ENCODE results near the gene IP6K3.

The IP6K3 gene

DNA sequence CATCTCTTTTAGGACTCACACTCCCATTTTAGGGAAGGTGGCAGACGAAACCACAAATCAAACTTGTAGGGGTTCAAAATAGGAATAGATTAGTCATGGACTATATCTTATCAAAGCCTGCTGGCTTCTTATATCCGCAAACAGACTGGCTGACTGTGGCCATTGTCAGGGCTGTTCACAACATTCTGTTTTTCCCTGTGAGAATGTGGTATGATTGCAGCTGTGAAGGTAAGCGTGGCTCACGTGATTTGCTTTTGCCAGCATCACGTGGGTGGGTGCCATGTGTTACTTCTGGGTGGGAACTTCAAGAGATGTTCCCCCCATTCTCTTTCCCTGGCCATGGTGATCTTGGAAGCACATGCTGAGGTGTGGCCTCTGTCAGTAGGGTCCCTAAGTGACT lies 5.9 kb downstream of the IP6K3 start:
- no peak for DNase-seq (ENCODE audit: low read depth, low spot score)

DNA sequence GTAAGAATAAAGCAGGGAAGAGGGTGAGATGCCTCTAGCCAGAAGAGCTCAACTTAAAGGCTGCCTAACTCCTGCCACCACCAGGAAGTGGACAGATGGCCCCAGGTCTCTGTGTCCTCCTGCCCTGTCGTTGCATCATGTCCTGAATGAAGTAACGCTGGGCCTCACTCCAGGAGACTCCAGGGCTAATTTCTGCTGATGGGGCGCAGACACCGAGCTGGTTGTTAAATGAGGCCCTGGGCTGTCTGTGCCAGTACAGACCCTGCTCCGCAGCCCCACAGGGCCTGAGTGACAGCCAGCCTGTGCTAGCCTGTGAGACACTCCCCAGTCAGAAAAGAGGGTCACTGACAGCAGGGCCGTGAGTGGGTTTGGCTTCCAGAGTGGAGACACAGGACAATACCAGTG lies 6.5 kb downstream of the IP6K3 start:
- no peak for DNase-seq (ENCODE audit: low read depth, low spot score)

DNA sequence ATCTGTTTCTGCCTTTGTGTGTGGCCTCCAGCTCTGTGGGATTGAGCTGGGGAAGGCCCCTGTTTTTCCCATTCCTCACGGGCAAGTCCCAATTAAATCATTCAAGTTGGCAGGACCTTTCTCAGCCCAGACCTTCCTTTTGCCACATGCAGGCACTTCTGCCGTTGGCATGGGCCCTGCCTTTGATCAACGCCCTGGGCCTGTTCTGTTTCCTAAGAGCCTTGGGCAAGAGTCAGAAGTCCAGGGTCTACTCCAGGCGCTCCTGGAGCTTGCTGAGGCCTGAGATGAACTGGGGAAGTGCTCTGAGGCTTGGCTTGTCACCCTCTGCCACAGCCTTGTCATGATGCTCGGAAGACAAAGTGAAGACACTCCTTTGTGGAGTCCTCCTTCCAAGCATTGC lies 7.1 kb downstream of the IP6K3 start:
- no peak for DNase-seq (ENCODE audit: low read depth, low spot score)

DNA sequence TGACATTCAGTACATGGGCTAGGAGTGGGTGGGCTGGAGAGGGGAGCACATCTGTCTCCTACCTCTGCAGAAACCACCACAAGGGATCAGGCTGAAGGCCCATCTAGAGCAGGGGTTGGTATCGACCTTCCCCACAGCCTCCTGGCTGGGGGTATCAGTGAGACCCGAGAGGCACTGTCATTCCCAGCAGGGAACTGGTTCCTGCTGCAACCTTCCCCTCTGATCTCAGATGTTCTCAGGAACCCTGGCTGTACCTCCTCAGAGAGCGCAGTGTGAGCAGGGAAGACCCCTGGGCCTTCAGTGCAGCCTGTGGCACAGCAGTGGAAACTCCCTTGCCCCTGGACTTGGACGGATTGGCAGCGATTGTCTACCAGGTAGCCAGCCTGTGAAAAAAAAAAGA lies 7.8 kb downstream of the IP6K3 start:
- no peak for DNase-seq (ENCODE audit: low read depth, low spot score)

DNA sequence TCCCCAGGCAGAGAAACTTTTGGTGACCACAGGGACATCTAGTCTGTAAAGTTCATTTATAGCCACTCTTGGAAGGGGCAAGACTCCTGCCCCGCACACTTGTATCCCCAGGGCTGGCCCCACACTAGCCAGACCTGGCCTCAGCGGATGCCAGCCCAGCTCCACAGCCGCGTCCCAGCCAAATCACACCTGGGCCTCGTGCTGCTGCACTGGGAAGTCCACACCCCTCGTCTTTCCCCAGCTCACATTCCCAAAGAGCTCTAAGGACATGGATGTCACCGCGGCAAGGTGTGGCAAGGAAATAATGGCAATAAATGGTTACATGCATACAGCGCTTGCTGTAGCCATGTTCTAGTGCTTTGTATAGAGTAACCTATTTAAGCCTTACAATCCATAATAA lies 8.6 kb downstream of the IP6K3 start:
- DNase-seq (ENCODE audit: low read depth, low spot score), result no peak

DNA sequence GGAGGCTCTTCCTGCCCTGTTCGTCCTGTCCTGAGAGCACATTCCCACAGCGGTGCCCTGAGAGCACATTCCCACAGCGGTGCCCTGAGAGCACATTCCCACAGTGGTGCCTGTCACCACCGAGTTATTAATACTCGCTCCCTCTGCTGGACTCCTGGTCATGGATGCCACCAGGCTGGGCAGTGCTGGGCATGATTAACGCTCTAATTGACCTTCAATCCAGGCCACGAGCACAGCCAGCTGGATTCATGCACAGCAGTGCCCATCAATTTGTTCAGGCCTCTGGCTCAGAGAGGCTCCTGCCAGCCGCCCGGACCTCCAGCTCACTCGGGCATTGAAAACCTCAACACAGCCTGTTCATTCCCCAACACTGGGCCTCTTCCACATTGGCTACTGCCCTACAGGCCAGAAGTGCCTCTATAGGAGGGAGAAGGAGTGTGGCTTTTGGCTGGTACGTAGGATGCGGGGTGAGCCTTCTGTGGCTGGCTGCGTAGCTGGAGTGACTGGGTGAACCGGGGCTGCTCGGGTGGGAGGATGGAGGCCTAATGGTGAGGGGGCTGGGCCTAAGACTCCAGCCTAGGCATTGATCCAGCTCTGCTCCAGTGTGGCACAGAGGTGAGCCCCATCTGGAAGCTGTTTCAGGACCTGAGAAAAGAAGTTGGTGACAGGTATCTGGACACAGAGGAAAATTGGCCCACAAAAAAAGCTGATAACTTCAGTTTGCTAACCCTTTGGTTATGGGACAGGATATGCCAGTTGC lies 9.3 kb downstream of the IP6K3 start:
- DNase-seq (ENCODE audit: low read depth, low spot score), result no peak

DNA sequence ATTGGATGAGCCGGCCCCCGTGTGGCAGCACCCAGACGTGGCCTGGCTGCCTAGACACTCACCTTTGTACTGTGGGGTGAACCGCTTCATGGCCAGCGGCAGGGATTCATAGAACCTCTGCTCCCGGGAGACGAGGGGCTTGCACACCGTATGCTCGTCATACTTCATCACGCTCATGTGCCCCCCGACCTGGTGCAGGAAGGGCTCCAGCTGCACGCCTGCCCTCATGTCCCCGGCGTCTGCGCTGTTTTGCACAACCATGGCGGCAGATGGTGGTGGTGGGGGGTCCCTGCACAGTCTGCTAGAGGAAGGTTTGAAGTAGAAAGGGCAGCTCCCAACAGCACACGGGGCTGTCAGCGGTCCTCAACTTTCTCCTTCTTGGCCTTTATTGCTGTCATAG lies 11.5 kb downstream of the IP6K3 start:
- DNase-seq (ENCODE audit: low read depth, low spot score), result no peak

DNA sequence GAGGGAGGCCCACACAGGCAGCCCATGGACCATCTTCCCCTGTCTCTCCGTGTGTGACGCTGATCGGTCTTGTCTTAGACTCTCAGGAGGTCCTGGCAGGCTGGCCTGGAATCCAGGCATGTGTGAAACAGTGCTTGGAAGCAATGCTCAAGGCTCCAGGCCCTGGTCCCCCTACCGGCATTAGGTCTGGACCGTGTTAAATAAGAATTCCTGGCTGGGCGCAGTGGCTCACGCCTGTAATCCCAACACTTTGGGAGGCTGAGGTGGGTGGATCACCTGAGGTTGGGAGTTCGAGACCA lies 13.0 kb downstream of the IP6K3 start:
- no peak for DNase-seq (ENCODE audit: low read depth, low spot score)

DNA sequence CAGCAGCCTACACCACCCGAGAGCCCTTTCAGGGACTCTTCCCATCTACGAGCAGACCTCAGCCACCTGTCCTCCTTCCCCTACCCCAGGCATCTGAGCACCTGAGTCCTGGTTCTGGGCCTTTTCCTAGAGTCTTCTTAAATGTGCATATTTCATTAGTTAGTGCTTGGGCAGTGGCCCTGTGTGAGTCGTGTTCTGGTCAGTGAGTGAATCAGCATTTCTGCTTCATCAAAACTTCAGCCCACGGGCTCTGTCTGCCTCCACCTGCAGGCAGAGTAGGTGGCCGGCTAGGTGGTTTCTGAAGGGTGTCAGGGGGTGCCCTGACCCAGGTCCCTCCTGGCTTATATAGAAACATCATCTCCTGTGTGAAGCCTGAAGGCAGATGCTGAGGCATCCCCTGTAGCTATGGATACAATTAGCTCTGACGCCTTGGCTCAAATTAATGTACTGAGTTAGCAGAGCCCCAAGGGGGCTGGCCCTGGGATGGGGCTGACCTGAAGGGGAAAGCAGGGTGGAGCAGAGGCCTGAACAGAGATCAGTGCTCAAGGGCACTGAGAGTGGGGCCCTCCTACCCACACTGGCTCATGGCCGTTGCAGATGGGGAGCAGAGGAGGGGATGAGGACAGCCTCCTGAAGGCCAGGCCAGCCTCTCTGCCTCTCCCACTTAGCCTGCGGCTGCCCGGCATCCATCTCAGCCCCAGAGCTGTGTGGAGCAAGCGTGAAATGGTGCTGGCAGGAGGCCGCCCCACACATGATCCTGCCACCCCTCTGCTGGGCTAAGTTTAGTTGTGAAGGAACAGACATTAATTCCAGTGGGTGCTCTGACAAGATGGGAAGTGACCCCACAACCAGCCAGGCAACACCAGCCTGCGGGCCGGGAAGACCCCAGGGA lies 13.6 kb downstream of the IP6K3 start:
- DNase-seq (ENCODE audit: low read depth, low spot score), result no peak

DNA sequence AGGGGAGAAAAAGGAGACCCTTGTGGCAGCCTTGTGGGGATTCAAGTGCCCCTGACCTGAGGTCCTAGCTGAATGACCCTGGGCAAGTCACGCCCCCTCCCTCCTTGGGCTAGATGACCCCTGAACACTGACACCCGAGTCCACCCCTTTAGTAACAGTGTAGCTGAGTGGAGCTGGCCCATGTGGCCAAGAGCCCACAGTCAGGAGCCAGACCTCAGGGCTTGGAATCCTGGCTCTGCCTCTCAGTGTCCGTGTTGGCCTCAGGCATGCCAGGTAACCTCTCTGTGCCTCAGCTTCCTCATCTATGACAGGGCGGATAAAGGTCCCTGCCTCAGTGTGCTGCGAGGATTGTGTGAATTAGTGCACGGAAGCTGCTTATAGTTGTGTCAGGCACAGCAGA lies 14.3 kb downstream of the IP6K3 start:
- DNase-seq (ENCODE audit: low read depth, low spot score), result no peak

DNA sequence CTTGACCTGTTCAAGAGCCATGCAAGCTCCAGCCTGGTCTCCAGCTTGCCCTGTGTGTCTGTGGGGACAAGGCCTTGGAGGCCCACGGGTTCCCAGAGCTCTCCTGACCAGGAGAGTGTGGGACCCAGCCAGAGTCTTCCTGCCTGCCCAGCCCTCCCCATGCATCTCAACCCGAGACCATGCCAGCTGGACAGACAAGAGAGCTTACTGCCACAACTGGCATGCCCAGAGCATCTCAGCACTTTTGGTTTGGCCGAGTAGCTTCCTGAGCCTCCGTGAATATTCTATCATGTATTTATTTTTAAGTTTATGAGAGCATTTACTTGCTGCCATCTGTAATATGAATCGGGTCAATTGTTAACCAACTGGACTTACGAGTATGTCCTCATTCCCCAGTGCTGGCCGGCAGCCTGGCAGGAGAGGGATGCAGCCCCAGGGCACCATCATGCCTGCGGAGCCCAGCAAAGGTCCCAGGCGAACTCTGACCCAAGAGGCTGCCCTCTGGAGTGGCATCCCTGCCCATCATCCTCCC lies 14.9 kb downstream of the IP6K3 start:
- no peak for DNase-seq (ENCODE audit: low read depth, low spot score)

DNA sequence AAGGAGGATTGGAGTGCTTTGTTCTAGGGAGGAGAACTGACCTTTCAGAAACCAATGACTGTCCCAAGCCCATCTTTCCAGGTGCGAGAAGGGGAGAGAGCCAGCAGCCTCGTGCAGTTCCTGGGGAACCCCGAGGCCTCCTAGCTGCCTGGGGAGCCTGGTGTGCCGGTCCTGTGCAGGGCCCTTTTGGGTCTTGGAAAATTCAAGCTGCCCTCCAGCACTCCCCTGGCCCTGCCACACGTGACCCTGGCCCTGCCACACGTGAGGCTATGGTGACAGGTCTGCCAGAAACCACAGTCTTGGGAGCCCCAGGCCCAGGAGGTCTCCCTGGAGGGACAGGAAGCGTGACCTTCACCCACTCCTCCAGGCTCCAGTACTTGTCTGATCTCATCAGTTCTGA lies 15.7 kb downstream of the IP6K3 start:
- no peak for DNase-seq (ENCODE audit: low read depth, low spot score)

DNA sequence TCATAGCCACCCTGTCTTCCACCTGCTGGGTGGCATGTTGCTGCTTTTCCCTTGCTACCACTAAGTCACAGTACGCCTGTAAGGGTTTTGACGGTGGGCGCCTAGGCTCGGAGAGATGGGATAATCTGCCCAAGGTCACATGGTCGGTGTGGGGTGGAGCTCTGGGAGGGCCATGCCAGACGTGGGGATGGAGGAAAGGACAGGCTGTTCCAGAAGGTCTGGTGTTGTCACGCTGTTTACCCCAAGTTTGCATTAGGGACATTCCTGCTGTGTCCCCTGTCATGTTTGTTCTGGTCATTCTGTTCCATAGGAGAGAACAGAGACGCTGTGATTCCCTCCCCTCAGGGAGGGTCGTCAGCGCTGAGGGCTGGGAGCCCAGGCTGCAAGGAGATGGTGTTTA lies 16.1 kb downstream of the IP6K3 start:
- no peak for DNase-seq (ENCODE audit: low read depth, low spot score)

DNA sequence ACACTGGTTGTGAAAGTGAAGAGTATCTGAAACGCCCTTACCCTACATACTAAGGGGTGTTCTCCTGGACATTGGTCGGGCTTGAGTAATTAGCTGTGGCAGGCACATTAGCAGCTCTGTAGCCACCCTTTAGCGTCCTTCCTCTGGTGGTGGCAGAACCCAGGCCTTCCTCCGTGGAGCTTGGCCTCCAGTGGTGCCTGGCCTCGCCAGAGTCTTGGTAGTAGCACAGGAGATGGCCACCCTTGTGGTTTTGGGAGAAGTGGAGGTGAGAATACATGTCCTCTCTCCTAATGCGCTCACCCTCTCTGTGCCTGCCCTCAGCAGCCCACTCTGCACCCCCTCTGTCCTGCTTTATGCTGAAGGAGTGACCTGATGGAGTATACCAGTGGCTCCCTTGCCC lies 17.6 kb downstream of the IP6K3 start:
- no peak for DNase-seq (ENCODE audit: low read depth, low spot score)

DNA sequence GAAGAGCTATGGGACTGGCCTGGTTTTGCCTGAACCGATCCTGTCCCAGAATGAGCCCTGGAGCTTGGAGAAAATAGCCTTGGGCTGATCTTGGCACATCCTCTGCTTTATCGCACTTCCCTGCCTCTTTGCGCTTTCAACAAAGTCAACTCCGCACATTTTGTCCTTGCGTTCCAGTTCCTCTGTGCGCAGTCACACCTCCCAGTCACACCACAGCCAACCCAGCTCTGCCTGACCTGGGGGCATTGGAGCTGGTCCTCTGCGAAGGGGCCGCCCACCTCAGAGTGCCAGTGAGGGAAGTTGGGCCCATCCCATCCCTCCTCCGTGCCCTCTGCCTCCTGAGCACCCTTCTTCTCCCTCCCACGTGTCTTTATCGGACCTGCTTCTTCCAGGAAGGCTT lies 18.3 kb downstream of the IP6K3 start:
- no peak for DNase-seq (ENCODE audit: low read depth, low spot score)

DNA sequence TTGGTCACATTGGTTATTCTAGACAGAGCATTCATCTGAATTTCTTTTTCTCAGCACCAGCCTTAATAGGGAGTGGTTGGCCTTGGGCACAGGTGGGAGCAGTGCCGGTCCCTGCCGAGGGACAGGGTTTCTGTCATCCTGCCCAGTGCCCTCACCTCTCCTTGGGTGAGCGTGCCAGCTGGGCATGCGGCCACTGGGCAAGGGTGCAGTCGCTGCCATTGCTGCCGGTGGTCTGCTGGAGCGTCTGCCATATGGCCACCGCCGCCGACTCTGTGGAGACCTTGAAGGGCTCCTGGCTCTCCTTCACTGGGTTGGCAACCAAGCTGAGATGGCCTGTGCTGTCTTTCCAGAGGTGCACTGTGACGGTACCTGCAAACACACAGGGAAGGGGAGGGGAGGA lies 18.8 kb downstream of the IP6K3 start:
- no peak for DNase-seq (ENCODE audit: low read depth, low spot score)

DNA sequence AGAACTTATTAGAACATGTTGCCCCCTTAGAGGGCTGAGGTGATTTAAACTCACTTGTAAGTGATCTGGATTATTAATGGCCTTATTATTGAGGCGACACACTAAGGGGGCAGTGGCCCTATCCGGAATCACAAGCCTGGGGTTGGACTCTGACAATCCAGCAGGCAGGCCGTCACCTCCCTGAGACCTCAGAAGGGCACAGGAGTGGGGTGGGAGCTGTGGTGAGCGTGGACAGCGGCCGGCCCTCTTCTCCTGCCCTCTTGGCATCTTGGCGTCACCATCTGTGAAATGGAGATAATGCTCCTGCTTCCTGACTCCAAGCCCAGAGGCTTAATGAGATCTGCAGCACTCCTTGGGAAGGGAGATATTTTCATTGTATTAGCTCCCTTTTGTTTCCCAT lies 19.6 kb downstream of the IP6K3 start:
- no peak for DNase-seq (ENCODE audit: low read depth, low spot score)

DNA sequence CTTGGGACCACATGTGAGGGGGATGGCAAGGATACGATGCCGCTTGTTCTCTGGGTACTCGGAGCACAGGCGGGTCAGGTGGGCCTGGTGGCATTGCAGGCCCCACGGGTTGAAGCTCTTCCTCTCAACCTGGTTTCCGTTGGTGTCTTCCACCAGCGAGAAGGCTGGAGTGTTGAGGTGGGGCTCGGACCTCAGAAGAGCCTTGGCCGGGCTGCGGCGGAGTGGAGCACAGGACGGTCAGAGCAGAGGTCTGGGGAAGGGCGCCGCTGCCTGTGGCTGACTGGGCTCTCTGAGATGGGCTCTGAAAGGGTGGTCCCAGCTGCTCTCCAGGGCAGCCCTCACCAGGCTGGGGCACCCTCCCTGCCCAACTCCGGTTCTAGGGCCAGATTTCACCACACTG lies 20.0 kb downstream of the IP6K3 start:
- no peak for DNase-seq (ENCODE audit: low read depth, low spot score)

DNA sequence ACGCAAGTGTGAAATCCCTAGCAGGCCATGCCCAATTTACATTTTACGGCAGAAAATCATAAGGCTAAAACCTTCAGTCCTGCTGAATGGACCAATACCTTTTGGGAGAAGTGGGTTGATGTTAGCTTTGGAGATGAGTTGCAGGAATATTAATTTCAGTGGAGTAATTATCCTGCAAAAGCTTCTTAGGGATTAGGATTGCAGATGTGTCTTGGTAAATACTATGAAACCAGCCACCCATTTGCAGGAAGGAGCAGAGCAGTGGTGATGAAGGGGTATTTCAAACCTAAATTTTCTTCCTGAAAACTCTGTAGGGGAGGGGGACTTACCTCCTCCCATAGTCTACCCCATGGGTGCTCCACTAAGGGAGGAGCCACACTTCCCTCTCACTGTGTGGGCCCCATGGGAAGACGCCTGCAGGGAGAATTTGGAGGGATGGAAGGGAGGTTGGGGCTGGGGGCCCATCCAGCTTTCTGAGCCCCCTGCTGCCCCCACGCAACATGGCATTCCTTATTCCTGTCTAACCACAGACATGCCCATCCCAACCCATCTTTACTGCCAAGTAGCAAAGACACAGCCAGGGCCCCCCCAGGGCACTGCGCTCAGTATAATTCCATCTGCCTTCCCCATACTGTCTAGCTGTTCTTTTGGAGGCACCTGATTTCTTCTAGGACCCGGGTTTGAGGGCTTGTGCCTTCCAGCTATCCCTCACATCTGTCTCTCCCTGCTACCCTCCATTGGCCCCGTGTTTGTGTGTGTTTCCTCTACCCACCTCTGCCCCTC lies 20.6 kb downstream of the IP6K3 start:
- no peak for DNase-seq (ENCODE audit: low read depth, low spot score)

DNA sequence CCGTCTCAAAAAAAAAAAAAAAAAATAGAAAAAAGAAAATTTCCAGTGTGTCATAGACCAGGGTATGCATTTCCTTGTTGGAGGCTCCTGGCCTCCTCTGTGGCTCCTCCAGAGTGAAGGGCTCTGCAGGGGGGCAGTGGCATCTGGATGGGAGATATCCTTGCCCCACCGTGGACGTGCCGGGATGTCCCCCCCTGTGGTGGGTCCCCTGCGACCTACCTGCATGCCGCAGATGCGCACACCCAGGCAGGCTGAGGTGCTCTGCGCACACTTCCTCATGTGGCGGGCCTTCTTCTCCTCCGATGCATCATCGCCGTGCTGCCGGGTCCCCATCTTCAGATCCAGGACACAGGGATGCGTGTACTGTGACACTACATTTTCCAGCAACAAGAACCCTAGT lies 21.5 kb downstream of the IP6K3 start:
- no peak for DNase-seq (ENCODE audit: low read depth, low spot score)

DNA sequence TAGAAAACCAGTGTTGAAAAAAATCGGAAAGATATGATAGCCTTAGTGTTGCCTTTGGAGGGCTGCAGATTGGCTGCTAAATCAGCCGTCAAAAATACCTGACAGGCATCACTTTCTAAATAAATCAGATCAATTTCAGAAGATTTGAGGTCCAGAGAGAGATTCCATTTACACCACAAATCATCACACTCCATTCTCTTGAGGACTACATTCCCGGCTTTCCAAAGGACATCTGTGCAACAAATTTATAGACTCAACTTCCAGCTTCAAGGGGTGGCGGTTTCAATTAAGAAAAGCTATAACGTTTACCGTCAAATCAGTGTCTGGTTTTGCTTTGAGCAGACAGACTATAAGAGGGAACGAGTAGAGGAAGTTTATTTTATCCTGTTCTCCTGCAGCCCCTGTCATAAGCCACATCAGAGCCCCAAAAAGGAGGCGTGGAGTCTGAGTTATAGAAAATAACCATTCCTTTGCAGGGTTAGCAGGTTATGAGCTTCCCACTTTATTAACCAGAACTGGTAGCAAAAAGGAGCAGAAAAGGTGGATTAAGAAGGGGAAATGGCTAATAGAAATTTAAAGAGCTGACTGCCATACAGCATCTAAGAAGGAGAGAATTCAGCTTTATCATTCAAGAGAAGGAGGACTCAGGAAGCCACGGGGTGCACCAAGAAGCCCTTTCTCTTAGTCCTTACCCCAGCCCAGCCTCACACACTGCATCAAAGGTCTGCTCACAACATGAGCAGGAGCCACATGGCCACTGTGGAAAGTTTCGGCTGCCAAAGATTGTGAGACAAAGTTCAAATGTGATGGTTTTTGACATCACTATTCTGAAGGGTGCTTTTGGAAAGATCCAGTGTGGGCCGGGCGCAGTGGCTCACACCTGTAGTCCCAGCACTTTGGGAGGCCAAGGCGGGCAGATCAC lies 22.3 kb downstream of the IP6K3 start:
- DNase-seq (ENCODE audit: low read depth, low spot score), result no peak
